GM19025 (cell line): ENCODE results near the gene SYNGAP1.
A peak's percentile ranks its signal among the peaks of the same experiment; 100 is the strongest.

Experiments used
- ATAC-seq: cut with Tn5 transposase; IDR thresholded peaks from one replicate; pipeline ENCODE4 v1.9.1; 2021; ENCODE audit warnings: mild to moderate bottlenecking, low read depth, moderate library complexity; ENCODE audit not compliant: unreplicated experiment

The SYNGAP1 gene

DNA sequence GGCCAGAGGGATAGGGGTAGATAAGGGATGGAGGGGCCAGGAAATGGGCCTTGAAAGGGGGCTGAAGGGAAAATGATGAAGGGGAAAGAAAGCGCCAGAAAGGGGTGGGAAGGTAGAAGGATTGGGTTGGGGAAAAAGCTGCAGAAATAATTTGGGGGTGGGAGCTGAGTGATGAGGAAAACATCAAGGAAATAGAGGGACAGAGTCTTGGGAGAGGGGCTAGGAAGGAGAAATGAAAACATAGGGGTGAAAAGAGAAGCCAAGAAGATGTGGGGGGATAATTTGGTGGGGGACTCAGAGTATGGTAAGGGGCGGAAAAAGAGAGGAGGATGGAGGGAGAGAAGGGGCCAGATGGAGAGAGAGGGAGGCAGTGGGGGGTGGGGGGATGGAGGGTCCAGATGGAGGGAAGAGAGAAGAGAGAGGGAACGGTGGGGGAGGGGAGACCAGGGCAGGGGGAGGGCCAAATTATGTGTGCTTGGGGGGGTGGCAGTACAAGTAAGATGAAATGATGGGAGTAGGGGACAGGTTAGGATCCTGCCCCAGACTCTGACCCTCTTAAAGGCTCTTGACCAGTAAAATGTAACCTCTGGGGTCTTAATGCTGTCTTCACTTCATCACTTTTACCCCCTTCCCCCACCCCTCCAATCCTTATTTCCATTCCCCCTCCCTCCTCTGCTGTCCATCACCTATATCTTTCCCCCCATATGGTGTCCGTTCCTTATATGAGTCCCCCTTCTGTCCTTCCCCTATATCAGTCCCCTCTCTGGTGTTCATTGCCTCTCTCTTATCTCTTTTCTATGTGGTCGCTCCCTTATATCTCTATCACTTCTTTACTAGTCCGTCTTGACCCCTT lies 852 bp downstream of the SYNGAP1 start:
- ATAC-seq, result no peak

DNA sequence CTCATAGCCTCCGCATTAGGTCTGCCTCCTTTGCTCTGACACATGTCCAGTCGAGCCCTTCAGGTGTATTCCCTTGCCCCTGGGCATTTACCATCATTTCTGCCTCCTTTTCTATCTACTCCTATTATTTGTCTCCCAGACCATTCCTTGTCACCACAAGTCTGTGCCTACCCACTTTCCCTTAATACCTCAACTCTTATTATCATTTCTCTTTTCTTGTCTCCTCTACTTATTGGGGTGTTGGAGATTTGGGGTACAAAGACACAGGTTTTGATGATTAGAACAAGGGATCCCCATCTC lies 1.4 kb downstream of the SYNGAP1 start:
- ATAC-seq, result no peak

- ATAC-seq, result no peak
These were observed 3.9 kb downstream of the SYNGAP1 start for GRCh38 chr6:33423777-33424176.

DNA sequence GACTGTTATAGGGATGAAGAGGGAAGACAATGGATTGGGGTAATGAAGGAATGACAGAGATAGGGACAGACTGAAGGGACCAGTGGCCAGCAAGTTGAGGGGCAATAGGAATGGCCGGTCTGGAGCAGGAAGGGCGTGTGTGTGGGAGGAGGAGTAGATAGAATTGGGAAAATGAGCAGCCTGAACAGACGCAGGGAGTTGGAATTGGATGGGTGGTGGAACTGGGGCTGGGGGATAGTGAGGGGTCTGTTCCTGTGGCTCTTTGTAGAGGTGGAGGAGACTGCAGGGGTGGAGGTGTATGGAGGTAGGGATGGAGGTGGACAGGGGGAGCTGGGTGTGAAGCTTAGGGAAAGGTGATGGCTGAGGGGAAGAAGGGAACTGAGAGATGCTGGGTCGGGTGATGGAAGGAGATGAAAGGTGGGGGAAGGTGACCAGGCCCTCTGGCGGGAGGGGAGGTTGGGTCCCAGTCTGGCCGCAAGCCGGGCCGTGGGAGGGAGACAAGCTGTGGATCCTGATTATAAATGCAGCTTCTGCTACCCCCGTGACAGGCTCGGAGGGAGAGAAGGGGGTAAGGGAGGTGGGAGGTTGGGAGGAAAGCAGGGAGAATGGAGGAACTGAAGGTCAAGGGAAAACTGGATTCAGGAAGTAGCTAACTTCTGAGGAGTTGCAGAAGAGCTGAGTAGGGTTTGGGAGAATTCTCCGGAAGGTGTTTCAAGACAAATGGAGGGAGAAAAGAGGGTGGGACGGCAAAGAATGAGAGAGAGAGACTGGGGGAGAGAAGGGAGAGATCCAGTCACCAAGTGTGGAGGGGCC lies 5.2 kb downstream of the SYNGAP1 start:
- no peak for ATAC-seq

- no peak for ATAC-seq
These were observed 6.1 kb downstream of the SYNGAP1 start for GRCh38 chr6:33425668-33426577.

- no peak for ATAC-seq
These were observed 7.0 kb downstream of the SYNGAP1 start for GRCh38 chr6:33426590-33427511.

DNA sequence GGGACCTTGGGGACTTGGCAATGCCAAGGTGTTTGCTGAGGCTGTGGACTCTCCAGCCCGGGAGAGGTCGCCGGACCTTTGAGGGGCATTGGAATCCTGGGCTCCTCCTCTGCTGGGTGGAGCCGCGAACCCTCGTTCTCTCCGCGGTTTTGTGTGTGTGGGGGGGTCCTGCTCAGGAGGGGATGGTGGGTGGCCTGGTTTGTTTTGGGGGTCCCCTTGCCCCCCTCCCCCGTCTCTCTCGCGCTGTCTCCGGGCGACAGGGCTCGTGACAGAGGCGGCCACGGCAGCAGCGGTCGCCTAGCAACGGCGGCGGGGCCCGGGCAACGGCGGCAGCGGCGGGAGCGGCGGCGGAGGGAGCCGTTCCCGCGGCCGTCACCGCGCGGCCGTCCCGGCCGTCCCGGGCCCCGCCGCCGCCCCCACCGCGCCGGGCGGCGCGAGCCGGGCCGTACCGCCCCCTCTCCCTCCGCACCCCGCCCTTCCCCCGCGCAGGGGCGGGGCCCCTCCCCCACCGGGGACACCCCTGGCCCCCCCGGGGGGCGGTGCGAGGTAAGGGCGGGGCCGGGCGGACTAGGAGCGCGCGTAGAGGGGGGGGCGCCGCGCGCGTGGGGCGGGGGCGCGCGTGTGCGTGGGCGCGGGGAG lies 7.8 kb downstream of the SYNGAP1 start:
- ATAC-seq, result no peak

DNA sequence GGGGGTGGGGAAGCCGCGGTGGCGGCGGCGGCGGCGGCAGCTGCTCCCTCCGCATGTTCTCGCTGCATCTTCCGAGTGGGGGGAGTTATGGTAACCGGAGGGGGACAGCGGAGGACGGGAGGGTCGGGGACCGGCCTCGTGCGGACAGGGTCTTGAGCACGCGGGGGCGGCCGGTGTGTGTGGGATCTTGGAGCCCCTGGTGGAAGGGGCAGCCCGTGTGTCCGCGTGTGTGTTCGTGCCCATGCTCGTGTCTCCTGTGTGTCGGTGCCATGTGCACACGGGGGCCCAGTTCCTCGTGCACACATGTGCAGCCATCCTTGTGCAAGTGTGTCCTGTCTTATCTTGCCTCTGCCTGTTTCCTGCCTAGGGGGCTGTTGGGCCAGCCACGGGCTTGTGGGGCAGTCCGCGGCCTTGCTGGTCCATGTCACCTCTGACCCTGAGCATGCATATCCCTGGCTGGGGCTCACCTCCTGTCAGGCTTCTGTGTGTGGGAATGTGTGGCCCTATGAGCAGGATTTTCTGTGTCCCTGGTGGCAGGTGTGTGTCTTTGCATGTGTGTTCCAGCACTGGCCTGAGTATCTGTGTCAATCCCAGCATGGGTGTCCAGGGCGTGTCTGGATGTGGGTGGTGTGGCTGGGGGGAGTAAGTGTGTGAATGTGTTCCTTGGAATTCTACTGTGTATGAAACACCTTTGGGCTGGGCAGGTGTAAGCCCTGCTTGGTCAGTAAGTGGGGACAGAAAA lies 8.5 kb downstream of the SYNGAP1 start:
- ATAC-seq, result no peak

GRCh38 chr6:33428966-33429749 lies 9.3 kb downstream of the SYNGAP1 start:
- no peak for ATAC-seq

- no peak for ATAC-seq
These were observed 9.8 kb downstream of the SYNGAP1 start for GRCh38 chr6:33429750-33430052.

- ATAC-seq, result no peak
These were observed 10.5 kb downstream of the SYNGAP1 start for GRCh38 chr6:33430334-33430733.

GRCh38 chr6:33430991-33431879 lies 11.4 kb downstream of the SYNGAP1 start:
- peak; percentile 54 for ATAC-seq

DNA sequence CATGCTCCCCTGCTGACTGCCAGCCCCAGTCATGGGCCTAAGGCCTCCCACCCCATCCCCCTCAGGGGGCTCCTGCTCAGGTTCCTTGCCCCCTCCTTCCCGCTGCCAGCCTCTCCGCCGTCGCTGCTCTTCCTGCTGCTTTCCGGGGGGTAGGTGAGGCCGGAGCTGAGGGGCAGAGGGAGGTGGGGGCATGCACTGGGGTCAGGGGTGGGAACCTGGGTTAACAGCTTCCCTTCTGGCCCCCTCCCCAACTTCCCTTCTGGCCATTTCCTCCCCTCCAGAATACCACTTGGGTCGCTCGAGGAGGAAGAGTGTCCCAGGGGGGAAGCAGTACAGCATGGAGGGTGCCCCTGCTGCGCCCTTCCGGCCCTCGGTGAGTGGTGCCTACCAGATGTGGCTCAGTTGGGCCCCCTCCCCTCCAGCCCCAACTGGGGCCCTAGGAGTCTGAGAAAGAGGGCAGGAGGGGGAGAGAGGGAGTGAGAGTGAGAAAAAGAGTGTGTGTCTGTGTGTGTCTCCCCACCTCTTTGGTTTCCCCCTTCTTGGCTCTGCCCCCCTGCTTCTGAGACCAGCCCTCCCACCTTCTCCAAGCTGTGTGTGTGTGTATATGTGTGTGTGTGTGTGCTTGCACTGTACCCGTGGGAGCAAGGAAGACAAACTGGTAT lies 12.1 kb downstream of the SYNGAP1 start:
- ATAC-seq, result no peak

DNA sequence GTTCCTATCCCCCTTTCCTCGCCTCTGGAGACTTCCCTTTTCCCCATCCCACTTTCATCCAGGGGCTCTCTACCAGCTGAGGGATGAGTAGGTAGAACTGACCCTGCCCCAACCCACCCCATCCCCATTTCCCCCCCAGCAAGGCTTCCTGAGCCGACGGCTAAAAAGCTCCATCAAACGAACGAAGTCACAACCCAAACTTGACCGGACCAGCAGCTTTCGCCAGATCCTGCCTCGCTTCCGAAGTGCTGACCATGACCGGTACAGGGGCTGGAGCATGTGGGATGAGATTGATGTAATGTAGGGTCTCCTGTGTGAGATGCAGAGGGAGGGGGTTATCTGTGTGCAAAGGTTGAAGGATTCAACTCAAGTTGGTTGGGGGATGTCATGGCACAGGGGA lies 12.7 kb downstream of the SYNGAP1 start:
- no peak for ATAC-seq

DNA sequence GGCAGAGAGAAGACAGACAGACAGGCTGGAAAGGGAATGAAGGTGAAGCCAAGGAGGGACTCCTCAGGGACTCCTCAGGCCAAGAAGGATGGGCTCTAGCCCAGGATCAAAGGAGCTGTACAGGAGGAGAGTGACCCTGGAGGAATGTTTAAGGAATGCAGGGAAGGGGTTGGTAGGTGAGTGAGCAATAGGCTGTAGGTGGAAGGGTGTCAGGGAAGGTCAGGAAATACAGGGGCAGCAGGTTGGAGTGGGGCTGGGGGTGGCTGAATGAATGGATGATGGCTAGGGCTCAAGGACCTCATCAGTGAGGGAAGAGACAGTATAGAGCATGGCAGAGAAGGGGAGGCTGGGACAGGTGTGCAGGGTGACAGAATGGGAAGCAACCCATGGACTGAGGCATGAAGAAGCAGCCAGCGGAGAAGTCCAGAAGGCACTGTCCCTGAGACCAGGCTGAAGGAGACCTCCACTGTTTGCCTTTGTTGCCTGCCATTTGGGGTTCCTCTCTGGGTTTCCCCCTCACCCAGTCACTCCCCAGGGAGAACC lies 13.2 kb downstream of the SYNGAP1 start:
- ATAC-seq, result no peak

GRCh38 chr6:33433544-33434191 lies 13.8 kb downstream of the SYNGAP1 start:
- no peak for ATAC-seq
